Head of caudate nucleus (tissue), 42 donors: ENCODE results near the gene SUOX.
"Not testable (repeated sequence)": the region's sequence is repeated elsewhere in the genome, so short reads cannot be mapped to it uniquely, and the experiment has no call there.

Source experiments
- DNase-seq, 42 donors: peaks; one replicate each; pipeline versions ENCODE4 v3.0.0 to v3.0.0-alpha.2; 2020 to 2021; ENCODE audit warnings: mixed read lengths in 7 of 42
- intact Hi-C: fragments of 100-400 bp; cut with DNase I; formaldehyde crosslinking; loops from one replicate; pipeline ENCODE4 v1.15.0; 2022

The SUOX gene

DNA sequence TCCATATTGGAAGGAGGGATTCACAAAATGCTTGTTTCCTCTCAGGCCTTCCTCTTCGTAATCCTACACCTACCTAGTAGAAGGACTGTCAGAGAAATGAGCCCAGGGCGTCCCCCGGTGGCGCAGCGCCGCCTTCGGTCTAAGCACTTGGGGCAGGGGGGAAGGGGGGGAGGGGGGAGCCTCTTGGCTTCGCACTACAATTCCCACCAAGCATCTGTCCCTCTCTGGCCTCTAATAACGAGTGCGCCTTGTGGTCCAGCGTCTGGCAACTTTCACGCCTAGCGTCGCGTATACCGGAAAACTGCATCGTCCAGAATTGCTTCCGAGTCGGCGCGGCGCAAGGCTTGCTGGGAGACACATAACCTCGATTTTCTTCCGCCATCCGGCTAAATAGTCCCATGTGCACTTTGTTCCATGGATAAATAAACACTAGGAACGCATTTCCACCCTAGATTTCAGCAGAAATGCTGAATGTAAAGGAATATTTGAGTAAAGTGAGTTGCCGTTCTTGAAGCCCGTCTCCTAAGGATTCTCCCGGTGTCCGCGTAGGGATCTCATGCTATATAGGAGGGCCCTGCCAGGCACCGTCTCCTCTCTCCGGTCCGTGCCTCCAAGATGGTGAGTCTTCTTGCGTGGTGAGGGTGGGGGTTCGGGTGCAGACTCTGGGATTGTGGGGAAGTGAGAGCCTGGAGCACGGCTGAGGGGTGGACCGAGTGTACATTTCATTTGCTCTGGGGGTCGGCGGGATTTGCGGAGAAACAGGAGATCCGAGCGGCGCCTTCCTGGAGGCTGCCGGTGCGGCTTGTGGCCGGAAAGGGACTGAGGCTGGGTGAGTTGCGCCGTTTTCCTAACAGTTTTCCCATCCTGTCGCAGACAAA lies 44.7 kb downstream of the SUOX start, which contains the start of gene RPS26:
TSS of gene RPS26 (plus strand) at position 367 of the 878 bp plus-strand sequence. CDS start at position 616, 249 bp downstream.
- peak; percentile 83 to 97 (median 93) for DNase-seq
- intact Hi-C loops: loop anchor here (5.0 to 10.0 kb wide), 2 partner anchors 44 to 63 kb away; partner anchors contain the start of genes PA2G4 and SUOX

DNA sequence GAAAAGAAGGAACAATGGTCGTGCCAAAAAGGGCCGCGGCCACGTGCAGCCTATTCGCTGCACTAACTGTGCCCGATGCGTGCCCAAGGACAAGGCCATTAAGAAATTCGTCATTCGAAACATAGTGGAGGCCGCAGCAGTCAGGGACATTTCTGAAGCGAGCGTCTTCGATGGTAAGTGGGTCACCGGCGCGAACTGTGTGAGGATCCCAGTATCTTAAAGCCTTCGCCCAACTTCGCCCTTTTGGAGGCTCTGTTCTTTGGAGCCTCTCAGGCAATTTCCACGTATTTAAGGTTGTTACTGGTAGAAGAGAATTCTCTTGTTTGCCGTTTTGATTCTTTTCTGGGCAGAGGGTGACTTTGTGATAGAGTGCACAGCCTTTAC lies 45.3 kb downstream of the SUOX start:
- intact Hi-C loops: loop anchor here (5.0 to 10.0 kb wide), 2 partner anchors 45 to 62 kb away; partner anchors contain the start of genes PA2G4 and SUOX
- not testable (repeated sequence) for DNase-seq

DNA sequence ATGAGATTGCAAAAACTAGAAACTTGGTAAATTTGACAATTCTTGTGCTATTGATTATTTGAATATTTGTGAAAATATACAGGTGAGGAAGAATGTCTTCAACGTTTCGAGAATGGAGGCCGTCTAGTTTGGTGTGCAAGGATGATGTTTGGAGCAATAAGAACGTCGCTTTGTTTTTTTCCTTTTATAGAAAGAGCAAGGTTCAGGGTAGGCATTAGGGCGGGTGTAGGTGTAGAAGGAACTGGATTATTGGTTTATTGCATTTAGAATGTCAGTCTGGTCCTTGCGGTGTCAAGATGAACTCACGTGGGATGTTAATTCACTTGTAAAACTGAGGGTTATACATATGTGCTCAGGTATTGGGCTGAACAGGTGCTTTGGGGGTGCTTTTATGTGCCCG lies 45.8 kb downstream of the SUOX start:
- DNase-seq: no peak
- intact Hi-C loops: loop anchor here (5.0 to 10.0 kb wide), 2 partner anchors 46 to 62 kb away; partner anchors contain the start of genes PA2G4 and SUOX

- intact Hi-C loops: loop anchor here (10.0 kb wide), 1 partner anchor 59 kb away; the partner anchor contains the start of gene PA2G4
- DNase-seq: no peak
Measured at GRCh38 chr12:56046027-56046780, 49.1 kb downstream of the SUOX start.

GRCh38 chr12:56053407-56053893 lies 56.4 kb downstream of the SUOX start:
- no peak for DNase-seq
- intact Hi-C loops: no loop called here
